Peyer's patch (tissue), 4 donors: ENCODE data around the gene CCR7.

ENCODE experiments used
- CTCF ChIP-seq, 6 experiments: fragments of 450-650 bp in 4 of 6; fragments of 200-600 bp in 2 of 6; sonication (generic) in 1 of 6; IDR thresholded peaks; one replicate each; pipeline ENCODE4 v1.5.1; 2017 to 2019; ENCODE audit warnings: antibody characterized with exemption in 6 of 6, mild to moderate bottlenecking in 3 of 6, moderate library complexity in 1 of 6
- POLR2A ChIP-seq, 2 donors: fragments of 450-650 bp; IDR thresholded peaks; one replicate each; pipeline ENCODE4 v1.5.1; 2017; ENCODE audit warnings: antibody characterized with exemption in 2 of 2, mild to moderate bottlenecking in 2 of 2, moderate library complexity in 2 of 2

- TF ChIP-seq CTCF (IDR thresholded peaks at IDR 0.05) = no peak
- no peak for TF ChIP-seq POLR2A (IDR thresholded peaks at IDR 0.05)
Observed at GRCh38 chr17:40545660-40546059, 19.6 kb downstream of the CCR7 start.
